Liver (tissue), 9 donors: Measurements from ENCODE around the gene METTL21C. TPM values are rescaled to one million over a fixed set of nuclear protein-coding genes. Genes with fewer than 3 reads are reported as not detected.

Experiments
- DNase-seq: peaks from one replicate; pipeline ENCODE4 v3.0.0-alpha.2; 2017; ENCODE audit warnings: low spot score
- H3K27ac ChIP-seq, 2 donors: one replicate each; pipeline ENCODE4 v1.7.0; 2013; ENCODE audit warnings: inconsistent platforms in 2 of 2, low read length in 2 of 2, control low read depth in 1 of 2, low read depth in 1 of 2, mild to moderate bottlenecking in 1 of 2
- H3K27me3 ChIP-seq, 4 donors: one replicate each; pipeline versions ENCODE4 v1.6.1 to v1.7.0; 2013; ENCODE audit warnings: low read length in 3 of 4, inconsistent platforms in 1 of 4, mild to moderate bottlenecking in 1 of 4, moderate library complexity in 1 of 4; ENCODE audit not compliant: control insufficient read depth in 4 of 4, insufficient read depth in 4 of 4
- H3K36me3 ChIP-seq, 4 donors: one replicate each; pipeline versions ENCODE4 v1.6.1 to v1.7.0; 2013; ENCODE audit warnings: low read length in 3 of 4, mild to moderate bottlenecking in 3 of 4, low read depth in 1 of 4, moderate library complexity in 1 of 4; ENCODE audit not compliant: control insufficient read depth in 4 of 4, insufficient read depth in 3 of 4
- H3K4me1 ChIP-seq, 4 donors: one replicate each; pipeline versions ENCODE4 v1.6.1 to v1.7.0; 2013; ENCODE audit warnings: low read length in 3 of 4, mild to moderate bottlenecking in 3 of 4, moderate library complexity in 1 of 4; ENCODE audit not compliant: control insufficient read depth in 4 of 4, insufficient read depth in 4 of 4
- H3K4me3 ChIP-seq, 3 donors: one replicate each; pipeline versions ENCODE4 v1.6.1 to v1.7.0; 2013; ENCODE audit warnings: low read length in 3 of 3, control low read depth in 1 of 3, low read depth in 1 of 3, mild to moderate bottlenecking in 1 of 3
- H3K9ac ChIP-seq, 2 donors: one replicate each; pipeline ENCODE4 v1.7.0; 2013; ENCODE audit warnings: low read length in 2 of 2, mild to moderate bottlenecking in 2 of 2, moderate library complexity in 2 of 2, control low read depth in 1 of 2, low read depth in 1 of 2
- H3K9me3 ChIP-seq, 4 donors: one replicate each; pipeline versions ENCODE4 v1.6.1 to v1.7.0; 2013; ENCODE audit warnings: low read length in 3 of 4; ENCODE audit not compliant: control insufficient read depth in 4 of 4
- ATF3 ChIP-seq: IDR thresholded peaks from 2 replicates; pipeline ENCODE4 v1.6.1; 2016; ENCODE audit warnings: antibody characterized with exemption
- CTCF ChIP-seq: fragments of 150-350 bp; IDR thresholded peaks from 2 replicates; pipeline ENCODE4 v1.5.1; 2017; ENCODE audit warnings: improper control_type of control experiment, low read depth, low read length; ENCODE audit not compliant: missing input control
- EGR1 ChIP-seq, 2 donors: IDR thresholded peaks; 2 replicates each; pipeline ENCODE4 v1.6.1; 2016 to 2018; ENCODE audit warnings: antibody characterized with exemption in 2 of 2, low read depth in 2 of 2
- FOXA1 ChIP-seq: IDR thresholded peaks from 2 replicates; pipeline ENCODE4 v1.6.1; 2016; ENCODE audit warnings: antibody characterized with exemption
- GABPA ChIP-seq, 2 donors: IDR thresholded peaks in 1 of 2; conservative IDR thresholded peaks in 1 of 2; 2 replicates each; pipeline ENCODE4 v1.6.1; 2016; ENCODE audit warnings: antibody characterized with exemption in 2 of 2, mild to moderate bottlenecking in 1 of 2, moderate library complexity in 1 of 2
- HNF4A ChIP-seq, 2 donors: conservative IDR thresholded peaks; 2 replicates each; pipeline ENCODE4 v1.6.1; 2016; ENCODE audit warnings: antibody characterized with exemption in 2 of 2, mild to moderate bottlenecking in 2 of 2
- HNF4G ChIP-seq: IDR thresholded peaks from 2 replicates; pipeline ENCODE4 v1.6.1; 2016; ENCODE audit warnings: antibody characterized with exemption
- JUND ChIP-seq, 2 donors: IDR thresholded peaks; 2 replicates each; pipeline ENCODE4 v1.6.1; 2016; ENCODE audit warnings: antibody characterized with exemption in 2 of 2
- MAX ChIP-seq: IDR thresholded peaks from 2 replicates; pipeline ENCODE4 v1.6.1; 2016; ENCODE audit warnings: antibody characterized with exemption
- NR2F2 ChIP-seq: IDR thresholded peaks from 2 replicates; pipeline ENCODE4 v1.6.1; 2016; ENCODE audit warnings: antibody characterized with exemption
- RAD21 ChIP-seq, 2 donors: IDR thresholded peaks; 2 replicates each; pipeline ENCODE4 v1.6.1; 2016; ENCODE audit warnings: antibody characterized with exemption in 2 of 2, mild to moderate bottlenecking in 2 of 2
- REST ChIP-seq: IDR thresholded peaks from 2 replicates; pipeline ENCODE4 v1.6.1; 2016; ENCODE audit warnings: antibody characterized with exemption, mild to moderate bottlenecking
- RXRA ChIP-seq, 2 donors: IDR thresholded peaks; 2 replicates each; pipeline ENCODE4 v1.6.1; 2017 to 2018; ENCODE audit warnings: antibody characterized with exemption in 2 of 2, mild to moderate bottlenecking in 1 of 2
- SP1 ChIP-seq: IDR thresholded peaks from 2 replicates; pipeline ENCODE4 v1.6.1; 2018; ENCODE audit warnings: antibody characterized with exemption, mild to moderate bottlenecking
- TAF1 ChIP-seq: conservative IDR thresholded peaks from 2 replicates; pipeline ENCODE4 v1.6.1; 2016; ENCODE audit warnings: antibody characterized with exemption, mild to moderate bottlenecking
- YY1 ChIP-seq: IDR thresholded peaks from 2 replicates; pipeline ENCODE4 v1.6.1; 2016; ENCODE audit warnings: antibody characterized with exemption, mild to moderate bottlenecking
- ZBTB33 ChIP-seq: IDR thresholded peaks from 2 replicates; pipeline ENCODE4 v1.6.1; 2016; ENCODE audit warnings: antibody characterized with exemption
- WGBS: extraction: QIAGEN DNeasy Blood & Tissue Kit; methylation state at CpG from one replicate; pipeline ENCODE4 v1.1.7; 2013; 5-methylcytosine and 5-hydroxymethylcytosine counted together
- polyA plus RNA-seq, 2 donors: library from polyadenylated mRNA; stranded (reverse) in 1 of 2; unstranded in 1 of 2; fragments of 200-250 nt in 1 of 2; fragments of >200 nt in 1 of 2; fragmentation: Nextera tagmentation in 1 of 2; extraction: Ambion mirVana in 1 of 2; gene quantifications; one replicate each; pipeline versions ENCODE4 v1.2.1 to v1.2.3, GENCODE V29; 2013 to 2015
- total RNA-seq, 2 donors: library from RNA; depleted of rRNA; stranded (reverse); fragments of >200 nt; gene quantifications; one replicate each; pipeline ENCODE4 v1.2.3, GENCODE V29; 2014
- donor health status: healthy.
- donor health status: healthy.
- donor health status: healthy.
- donor health status: healthy.
- donor health status: healthy.

The METTL21C gene
- total and polyA plus RNA-seq, 4 donors, result 0.09 TPM; not detected in 3

- no peak for TF ChIP-seq MAX
- TF ChIP-seq REST, result no peak
- no peak for TF ChIP-seq SP1
- TF ChIP-seq JUND (IDR thresholded peaks at IDR 0.05), result no peak
- no peak for TF ChIP-seq ATF3
- TF ChIP-seq FOXA1, result no peak
- TF ChIP-seq CTCF, result no peak
- no peak for TF ChIP-seq TAF1
- TF ChIP-seq HNF4G, result no peak
- TF ChIP-seq RXRA (IDR thresholded peaks at IDR 0.05), result no peak
- TF ChIP-seq EGR1 (IDR thresholded peaks at IDR 0.05; ENCODE audit: low read depth in 2 of 2), result no peak
- no peak for TF ChIP-seq ZBTB33
- TF ChIP-seq YY1, result no peak
- TF ChIP-seq RAD21 (IDR thresholded peaks at IDR 0.05), result no peak
- no peak for TF ChIP-seq NR2F2
- Histone ChIP-seq H3K27ac (no peak overlapping the region), H3K27me3 (peaks cover 0 to 6% (median 3%) of the 10 kb centered on the region in 4 donors), H3K9ac (no peak overlapping the region), H3K36me3 (no peaks in the 10 kb centered on the region), H3K4me1 (peaks cover 0 to 3% (median 0%) of the 10 kb centered on the region in 4 donors), H3K9me3 (no peaks in the 10 kb centered on the region), H3K4me3 (no peak overlapping the region)
- WGBS, result 67% methylated on average over 3 of the region's 3 CpGs
- DNase-seq, result no peak
These were observed 8.8 kb downstream of the METTL21C start for GRCh38 chr13:102686024-102686423.

GRCh38 chr13:102683637-102684036 is 11.2 kb downstream of the METTL21C start:
- Histone ChIP-seq H3K9me3 (no peaks in the 10 kb centered on the region), H3K4me3 (no peak overlapping the region), H3K4me1 (peaks cover 0 to 5% (median 0%) of the 10 kb centered on the region in 4 donors), H3K27ac (no peak overlapping the region), H3K36me3 (peaks cover 0 to 9% (median 6%) of the 10 kb centered on the region in 4 donors), H3K9ac (no peak overlapping the region), H3K27me3 (peaks cover 0 to 6% (median under 1%) of the 10 kb centered on the region in 4 donors)
- TF ChIP-seq RXRA (IDR thresholded peaks at IDR 0.05), result no peak
- no peak for TF ChIP-seq HNF4G
- TF ChIP-seq ATF3, result no peak
- no peak for TF ChIP-seq TAF1
- no peak for TF ChIP-seq HNF4A (conservative IDR thresholded peaks at IDR 0.05)
- TF ChIP-seq EGR1 (IDR thresholded peaks at IDR 0.05; ENCODE audit: low read depth in 2 of 2), result no peak
- TF ChIP-seq GABPA (IDR thresholded peaks at IDR 0.05 in 1 of 2, conservative IDR thresholded peaks at IDR 0.05 in 1 of 2), result no peak
- WGBS, result 70% methylated on average over 2 of the region's 2 CpGs
- DNase-seq, result no peak
